ENCODE data around the gene CCDC177.

The CCDC177 gene

GRCh38 chr14:69574263-69574953 lies at the start of gene CCDC177:
TSS of gene CCDC177 (minus strand) at chr14:69574871. CDS start at chr14:69573622, 1,249 bp downstream.
- DNase-seq = peak; percentile 77

- DNase-seq = no peak
These were observed 49.5 kb upstream of the CCDC177 start for GRCh38 chr14:69624136-69624535.

- DNase-seq = no peak
These were observed 46.3 kb upstream of the CCDC177 start for GRCh38 chr14:69620981-69621380.

- DNase-seq = no peak
These were observed 45.5 kb upstream of the CCDC177 start for GRCh38 chr14:69620211-69620611.

- no peak for DNase-seq
These were observed 44.3 kb upstream of the CCDC177 start for GRCh38 chr14:69619012-69619411.

GRCh38 chr14:69617796-69618195 lies 43.1 kb upstream of the CCDC177 start:
- no peak for DNase-seq

GRCh38 chr14:69616408-69616773 lies 41.7 kb upstream of the CCDC177 start:
- no peak for DNase-seq

GRCh38 chr14:69615496-69616407 lies 41.1 kb upstream of the CCDC177 start:
- DNase-seq = peak; percentile 78

GRCh38 chr14:69615121-69615495 lies 40.4 kb upstream of the CCDC177 start:
- no peak for DNase-seq

GRCh38 chr14:69614592-69614991 lies 39.9 kb upstream of the CCDC177 start:
- DNase-seq = no peak

GRCh38 chr14:69613312-69614073 lies 38.8 kb upstream of the CCDC177 start:
- no peak for DNase-seq

GRCh38 chr14:69612783-69613130 lies 38.1 kb upstream of the CCDC177 start:
- DNase-seq = no peak

GRCh38 chr14:69612014-69612782 lies 37.5 kb upstream of the CCDC177 start:
- DNase-seq = no peak

- DNase-seq = peak; percentile 92
These were observed 36.7 kb upstream of the CCDC177 start, which contains the start of gene SUSD6 for GRCh38 chr14:69611172-69612013. TSS of gene SUSD6 (plus strand) at chr14:69611596. CDS start at chr14:69658593, 46,997 bp downstream.

GRCh38 chr14:69610874-69611171 lies 36.2 kb upstream of the CCDC177 start:
- peak; percentile 84 for DNase-seq

- DNase-seq = no peak
These were observed 35.6 kb upstream of the CCDC177 start for GRCh38 chr14:69610020-69610873.

- DNase-seq = no peak
These were observed 31.9 kb upstream of the CCDC177 start for GRCh38 chr14:69606258-69607184.

GRCh38 chr14:69605738-69606137 lies 31.1 kb upstream of the CCDC177 start:
- no peak for DNase-seq

GRCh38 chr14:69600304-69600891 lies 25.7 kb upstream of the CCDC177 start:
- DNase-seq = no peak
